GM23338 (cell line): Measurements from ENCODE around the gene TICRR. TPM values are rescaled to one million over a fixed set of nuclear protein-coding genes. Genes with fewer than 3 reads are reported as not detected.

Experiments
- ATAC-seq: fragments of 200-7000 bp; cut with Tn5 transposase; 3 replicates; pipeline ENCODE4 v1.9.1; 2020
- DNase-seq: peaks from one replicate; pipeline ENCODE4 v3.0.0-alpha.2; 2015; ENCODE audit warnings: low spot score
- H2AFZ ChIP-seq: fragments of 200-600 bp; sonication (generic); 2 replicates; pipeline ENCODE4 v1.8.0; 2016; ENCODE audit warnings: antibody characterized with exemption, mild to moderate bottlenecking, moderate library complexity
- H3F3A ChIP-seq: fragments of 200-600 bp; sonication (generic); replicated peaks from 2 replicates; pipeline ENCODE4 v1.8.0; 2017; ENCODE audit warnings: antibody characterized with exemption, mixed run types, low read depth
- H3K27ac ChIP-seq: fragments of 200-600 bp; sonication (generic); 2 replicates; pipeline ENCODE4 v1.6.1; 2016; ENCODE audit warnings: low read depth
- H3K27me3 ChIP-seq: fragments of 200-600 bp; sonication (generic); 2 replicates; pipeline ENCODE4 v1.8.0; 2016; ENCODE audit warnings: mild to moderate bottlenecking, mixed run types, moderate library complexity; ENCODE audit not compliant: insufficient read depth
- H3K36me3 ChIP-seq: fragments of 200-600 bp; sonication (generic); 2 replicates; pipeline ENCODE4 v1.8.0; 2016; ENCODE audit warnings: mild to moderate bottlenecking; ENCODE audit not compliant: insufficient read depth
- H3K4me1 ChIP-seq: fragments of 200-600 bp; sonication (generic); 2 replicates; pipeline ENCODE4 v1.8.0; 2016; ENCODE audit warnings: mild to moderate bottlenecking, moderate library complexity; ENCODE audit not compliant: insufficient read depth
- H3K4me2 ChIP-seq: fragments of 200-600 bp; sonication (generic); 2 replicates; pipeline ENCODE4 v1.7.1; 2017; ENCODE audit warnings: mixed run types
- H3K4me3 ChIP-seq: fragments of 200-600 bp; sonication (generic); 2 replicates; pipeline ENCODE4 v1.6.1; 2016; ENCODE audit warnings: mixed run types
- H3K79me2 ChIP-seq: fragments of 200-600 bp; sonication (generic); replicated peaks from 2 replicates; pipeline ENCODE4 v1.8.0; 2017; ENCODE audit warnings: mild to moderate bottlenecking; ENCODE audit not compliant: insufficient read depth
- H3K9me2 ChIP-seq: fragments of 200-600 bp; sonication (generic); 2 replicates; pipeline ENCODE4 v1.8.0; 2017; ENCODE audit not compliant: insufficient read depth
- H4K20me1 ChIP-seq: fragments of 200-600 bp; sonication (generic); replicated peaks from 2 replicates; pipeline ENCODE4 v1.8.0; 2017; ENCODE audit warnings: mild to moderate bottlenecking; ENCODE audit not compliant: insufficient read depth
- H3K27ac Mint-ChIP-seq: 2 replicates; pipeline ENCODE4 v1.8.0; 2020; ENCODE audit warnings: inconsistent platforms, mild to moderate bottlenecking, moderate library complexity, mixed read lengths
- H3K27me3 Mint-ChIP-seq: 3 replicates; pipeline ENCODE4 v1.8.0; 2022; ENCODE audit warnings: low read depth, mild to moderate bottlenecking, moderate library complexity, mixed read lengths, inconsistent platforms; ENCODE audit not compliant: insufficient read depth, poor library complexity
- H3K36me3 Mint-ChIP-seq: 3 replicates; pipeline ENCODE4 v1.8.0; 2021; ENCODE audit warnings: low read depth, mild to moderate bottlenecking, inconsistent platforms, moderate library complexity, mixed read lengths
- H3K4me1 Mint-ChIP-seq: 3 replicates; pipeline ENCODE4 v1.8.0; 2020; ENCODE audit warnings: mild to moderate bottlenecking, inconsistent platforms, mixed read lengths
- H3K4me3 Mint-ChIP-seq: 3 replicates; pipeline ENCODE4 v1.8.0; 2021; ENCODE audit warnings: moderate library complexity, mild to moderate bottlenecking, inconsistent platforms, mixed read lengths
- H3K9me3 Mint-ChIP-seq: 3 replicates; pipeline ENCODE4 v1.8.0; 2020; ENCODE audit warnings: moderate library complexity, mild to moderate bottlenecking, inconsistent platforms, mixed read lengths
- CREB1 ChIP-seq: fragments of 250-450 bp; sonication (Bioruptor Pico); IDR thresholded peaks from 2 replicates; pipeline ENCODE4 v1.5.0; 2020; ENCODE audit warnings: low read depth, mild to moderate bottlenecking, moderate library complexity
- CTCF ChIP-seq, 2 experiments: fragments of 200-600 bp in 1 of 2; sonication (generic) in 1 of 2; conservative IDR thresholded peaks; 2 replicates each; pipeline versions ENCODE4 v1.5.1 to v1.6.1; 2016 to 2017; ENCODE audit warnings: antibody characterized with exemption in 2 of 2, low read depth in 2 of 2, mild to moderate bottlenecking in 2 of 2, moderate library complexity in 1 of 2
- ETS1 ChIP-seq: IDR thresholded peaks from 2 replicates; pipeline ENCODE4 v1.6.1; 2016; ENCODE audit warnings: antibody characterized with exemption
- EZH2 ChIP-seq: fragments of 200-600 bp; sonication (generic); IDR thresholded peaks from one replicate; pipeline ENCODE4 v1.8.0; 2017; ENCODE audit warnings: antibody characterized with exemption, mild to moderate bottlenecking, low read depth; ENCODE audit not compliant: unreplicated experiment
- JUNB ChIP-seq: IDR thresholded peaks from one replicate; pipeline ENCODE4 v1.6.1; 2016; ENCODE audit warnings: antibody characterized with exemption; ENCODE audit not compliant: unreplicated experiment
- NANOG ChIP-seq: IDR thresholded peaks from 2 replicates; pipeline ENCODE4 v1.6.1; 2016; ENCODE audit warnings: antibody characterized with exemption, borderline replicate concordance
- POLR2AphosphoS5 ChIP-seq: IDR thresholded peaks from 2 replicates; pipeline ENCODE4 v1.6.1; 2016; ENCODE audit warnings: antibody characterized with exemption, low read depth
- ZNF114 ChIP-seq: fragments of 250-450 bp; sonication (Bioruptor Pico); IDR thresholded peaks from 2 replicates; pipeline ENCODE4 v1.5.0; 2020; ENCODE audit warnings: mild to moderate bottlenecking, moderate library complexity
- ZNF331 ChIP-seq: fragments of 250-450 bp; sonication (Bioruptor Pico); IDR thresholded peaks from 2 replicates; pipeline ENCODE4 v1.5.0; 2020; ENCODE audit warnings: low read depth, mild to moderate bottlenecking, moderate library complexity
- polyA plus RNA-seq: library from polyadenylated mRNA; unstranded; fragments of >200 nt; fragmentation: Nextera tagmentation; extraction: Ambion mirVana; gene quantifications from 2 replicates; pipeline ENCODE4 v1.2.1, GENCODE V29; 2016
- total RNA-seq: library from RNA; depleted of rRNA; stranded (reverse); fragments of >200 nt; shearing (Covaris generic); gene quantifications from 2 replicates; pipeline ENCODE4 v1.2.3, GENCODE V29; 2014

Gene TICRR
- total and polyA plus RNA-seq, 2 experiments from 2014 or later = 11.2 to 42.3 TPM

- TF ChIP-seq POLR2AphosphoS5 (no peak), CTCF (conservative IDR thresholded peaks at IDR 0.05; ENCODE audit: low read depth in 2 of 2) (no peak), EZH2 (no peak), ETS1 (no peak), JUNB (no peak), ZNF114 (CRISPR knock-in tag) (no peak)
Measured at GRCh38 chr15:89550427-89550826, 24.8 kb upstream of the TICRR start (continued).

- no peak for DNase-seq
- Histone ChIP-seq H2AFZ (no peak overlapping the region), H4K20me1 (no peaks in the 10 kb centered on the region), H3K27ac (no peak overlapping the region), H3K9me2 (no peaks in the 10 kb centered on the region), H3K4me1 (no peaks in the 10 kb centered on the region), H3K4me2 (no peak overlapping the region), H3K36me3 (no peaks in the 10 kb centered on the region), H3K4me3 (no peak overlapping the region), H3F3A (no peaks in the 10 kb centered on the region), H3K79me2 (no peaks in the 10 kb centered on the region), H3K27me3 (no peaks in the 10 kb centered on the region)
- no peaks in the 10 kb centered on the region for H3K36me3 Mint-ChIP-seq
- no peak for ATAC-seq
- H3K4me3 Mint-ChIP-seq = no peak overlapping the region
- H3K4me1 Mint-ChIP-seq = peaks cover 4% of the 10 kb centered on the region; the same call in 2 of the 3 replicates
- TF ChIP-seq JUNB (no peak), CREB1 (no peak), NANOG (no peak), CTCF (conservative IDR thresholded peaks at IDR 0.05; ENCODE audit: low read depth in 2 of 2) (no peak)
- H3K27ac Mint-ChIP-seq = no peak overlapping the region
- no peaks in the 10 kb centered on the region for H3K9me3 Mint-ChIP-seq
- H3K27me3 Mint-ChIP-seq = peaks cover 9% of the 10 kb centered on the region
Measured at GRCh38 chr15:89551550-89551949, 23.7 kb upstream of the TICRR start.

- H2AFZ ChIP-seq = peak overlapping the region; percentile 59
Measured at GRCh38 chr15:89553632-89554031, 21.6 kb upstream of the TICRR start.

More at GRCh38 chr15:89553632-89554031, 21.6 kb upstream of the TICRR start:
- peaks cover 9% of the 10 kb centered on the region for H3K27me3 Mint-ChIP-seq
- H3K4me1 ChIP-seq = no peaks in the 10 kb centered on the region
- DNase-seq = no peak
- no peaks in the 10 kb centered on the region for H3K9me3 Mint-ChIP-seq
- no peaks in the 10 kb centered on the region for H3K9me2 ChIP-seq
- TF ChIP-seq CTCF (conservative IDR thresholded peaks at IDR 0.05; ENCODE audit: low read depth in 2 of 2) (no peak), ZNF331 (CRISPR knock-in tag) (no peak)
- no peaks in the 10 kb centered on the region for H3F3A ChIP-seq
- H3K4me1 Mint-ChIP-seq = peaks cover 4% of the 10 kb centered on the region; the same call in 2 of the 3 replicates
- H3K79me2 ChIP-seq = no peaks in the 10 kb centered on the region
- no peaks in the 10 kb centered on the region for H3K36me3 ChIP-seq
- H3K36me3 Mint-ChIP-seq = no peaks in the 10 kb centered on the region
- no peak overlapping the region for H3K27ac Mint-ChIP-seq
- no peak overlapping the region for H3K27ac ChIP-seq
- H3K4me2 ChIP-seq = no peak overlapping the region
- no peak overlapping the region for H3K4me3 Mint-ChIP-seq
- no peaks in the 10 kb centered on the region for H4K20me1 ChIP-seq
- no peak for ATAC-seq
- no peaks in the 10 kb centered on the region for H3K27me3 ChIP-seq
- H3K4me3 ChIP-seq = no peak overlapping the region
